RWPE2 (cell line): Measurements from ENCODE around the gene OR10H3.
A peak's percentile ranks its signal among the peaks of the same experiment; 100 is the strongest.

Experiments used
- ATAC-seq: fragments of 200-7000 bp; cut with Tn5 transposase; 3 replicates; pipeline ENCODE4 v1.9.1; 2021; ENCODE audit warnings: low read depth
- DNase-seq: peaks from one replicate; pipeline ENCODE4 v3.0.0-alpha.2; 2020; ENCODE audit warnings: low spot score
- H3K27ac ChIP-seq: fragments of 450-650 bp; 2 replicates; pipeline ENCODE4 v1.5.1; 2017; ENCODE audit warnings: mild to moderate bottlenecking; ENCODE audit not compliant: poor library complexity, severe bottlenecking
- H3K27me3 ChIP-seq: fragments of 250-450 bp; sonication (Bioruptor Pico); 2 replicates; pipeline ENCODE4 v1.5.1; 2021; ENCODE audit warnings: mild to moderate bottlenecking, moderate library complexity; ENCODE audit not compliant: insufficient read depth, poor library complexity, severe bottlenecking
- H3K36me3 ChIP-seq: fragments of 250-450 bp; sonication (Bioruptor Pico); 2 replicates; pipeline ENCODE4 v1.5.1; 2020; ENCODE audit warnings: low read depth, mild to moderate bottlenecking, moderate library complexity
- H3K4me1 ChIP-seq: fragments of 250-450 bp; sonication (Bioruptor Pico); 2 replicates; pipeline ENCODE4 v1.5.1; 2021; ENCODE audit warnings: mild to moderate bottlenecking, moderate library complexity; ENCODE audit not compliant: insufficient read depth, poor library complexity, severe bottlenecking
- H3K4me3 ChIP-seq: fragments of 250-450 bp; sonication (Bioruptor Pico); 2 replicates; pipeline ENCODE4 v1.5.1; 2021; ENCODE audit warnings: mild to moderate bottlenecking, moderate library complexity; ENCODE audit not compliant: severe bottlenecking
- H3K9me3 ChIP-seq: fragments of 250-450 bp; sonication (Bioruptor Pico); 2 replicates; pipeline ENCODE4 v1.5.1; 2021; ENCODE audit warnings: mild to moderate bottlenecking, moderate library complexity; ENCODE audit not compliant: severe bottlenecking
- CTCF ChIP-seq: fragments of 450-650 bp; IDR thresholded peaks from one replicate; pipeline ENCODE4 v1.5.1; 2017; ENCODE audit warnings: mild to moderate bottlenecking, moderate library complexity; ENCODE audit not compliant: poor library complexity, severe bottlenecking

OR10H3 gene

GRCh38 chr19:15776264-15776663, 38.5 kb downstream of the OR10H3 start:
- Histone ChIP-seq H3K9me3 (no peaks in the 10 kb centered on the region), H3K27ac (no peak overlapping the region), H3K4me3 (no peak overlapping the region), H3K27me3 (no peaks in the 10 kb centered on the region), H3K36me3 (no peaks in the 10 kb centered on the region), H3K4me1 (no peaks in the 10 kb centered on the region)
- ATAC-seq (no peak), DNase-seq (no peak)
- no peak for TF ChIP-seq CTCF

- Histone ChIP-seq H3K36me3 (no peaks in the 10 kb centered on the region), H3K27ac (no peak overlapping the region), H3K4me1 (no peaks in the 10 kb centered on the region), H3K27me3 (no peaks in the 10 kb centered on the region), H3K4me3 (no peak overlapping the region), H3K9me3 (no peaks in the 10 kb centered on the region)
- TF ChIP-seq CTCF, result no peak
- no peak for DNase-seq
- no peak for ATAC-seq
Observed at GRCh38 chr19:15776991-15777970, 39.5 kb downstream of the OR10H3 start.

GRCh38 chr19:15779756-15780476, 42.1 kb downstream of the OR10H3 start:
- no peaks in the 10 kb centered on the region for H3K4me1 ChIP-seq
- DNase-seq (no peak), ATAC-seq (peak; percentile 61)
- no peaks in the 10 kb centered on the region for H3K36me3 ChIP-seq
- no peak for TF ChIP-seq CTCF
- H3K4me3 ChIP-seq, result no peak overlapping the region
- H3K9me3 ChIP-seq, result no peaks in the 10 kb centered on the region
- no peak overlapping the region for H3K27ac ChIP-seq
- no peaks in the 10 kb centered on the region for H3K27me3 ChIP-seq

GRCh38 chr19:15780610-15781418, 43.0 kb downstream of the OR10H3 start:
- Histone ChIP-seq H3K27ac (no peak overlapping the region), H3K4me1 (no peaks in the 10 kb centered on the region), H3K36me3 (no peaks in the 10 kb centered on the region), H3K4me3 (no peak overlapping the region), H3K27me3 (no peaks in the 10 kb centered on the region), H3K9me3 (no peaks in the 10 kb centered on the region)
- TF ChIP-seq CTCF, result no peak
- ATAC-seq (peak; percentile 33; the same call in 1 of the 3 replicates), DNase-seq (no peak)
